Osteocyte (in vitro differentiated cells): ENCODE data around the gene MYOF. TPM values are rescaled to one million over a fixed set of nuclear protein-coding genes. Genes with fewer than 3 reads are reported as not detected.

Experiments
- DNase-seq: peaks from one replicate; pipeline ENCODE4 v3.0.0; 2021; ENCODE audit warnings: mixed read lengths; ENCODE audit not compliant: unreplicated experiment; ENCODE audit errors: extremely low spot score
- H3K27ac Mint-ChIP-seq: one replicate; pipeline ENCODE4 v1.8.0; 2021; ENCODE audit warnings: mild to moderate bottlenecking, mixed read lengths; ENCODE audit not compliant: unreplicated experiment
- H3K27me3 Mint-ChIP-seq: one replicate; pipeline ENCODE4 v1.8.0; 2021; ENCODE audit warnings: mixed read lengths; ENCODE audit not compliant: unreplicated experiment
- H3K36me3 Mint-ChIP-seq: one replicate; pipeline ENCODE4 v1.8.0; 2021; ENCODE audit warnings: mixed read lengths; ENCODE audit not compliant: unreplicated experiment
- H3K4me1 Mint-ChIP-seq: one replicate; pipeline ENCODE4 v1.8.0; 2021; ENCODE audit warnings: mixed read lengths; ENCODE audit not compliant: unreplicated experiment
- H3K4me3 Mint-ChIP-seq: one replicate; pipeline ENCODE4 v1.8.0; 2021; ENCODE audit warnings: mild to moderate bottlenecking, moderate library complexity, mixed read lengths; ENCODE audit not compliant: unreplicated experiment
- H3K9me3 Mint-ChIP-seq: one replicate; pipeline ENCODE4 v1.8.0; 2021; ENCODE audit warnings: mixed read lengths; ENCODE audit not compliant: unreplicated experiment
- total RNA-seq: library from RNA; stranded (reverse); gene quantifications from 2 replicates; pipeline ENCODE4 v1.2.1, GENCODE V29; 2021
- TF ChIP-seq, protein P1 (sequence below): fragments of 200-600 bp; sonication (generic); IDR thresholded peaks from 2 replicates; pipeline ENCODE4 v1.5.0; 2021; ENCODE audit warnings: antibody characterized with exemption, mild to moderate bottlenecking, moderate library complexity

Gene MYOF
- total RNA-seq, 1 donor from 2014 or later: 470 TPM

DNA sequence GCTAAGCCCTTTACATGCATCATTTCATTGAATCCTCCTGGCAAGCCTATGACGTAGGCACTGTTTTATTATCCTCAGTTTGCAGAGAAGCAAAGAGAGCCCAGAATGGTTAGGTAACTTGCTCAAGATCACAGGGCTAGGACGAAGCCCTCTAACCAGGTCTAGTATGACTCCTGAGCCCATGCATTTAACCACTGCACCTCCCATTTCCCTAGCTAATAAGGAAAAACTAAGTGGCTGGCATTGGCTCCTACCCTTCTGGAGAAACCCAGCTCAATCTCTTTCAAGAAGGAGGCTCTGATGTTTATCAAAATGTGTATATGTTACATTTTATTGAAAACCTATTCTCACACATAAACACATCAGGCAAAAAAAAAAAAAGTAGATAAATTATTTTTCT lies 19.8 kb downstream of the MYOF start:
- Mint-ChIP-seq H3K36me3 (peaks cover 17% of the 10 kb centered on the region), H3K4me3 (no peak overlapping the region), H3K27me3 (no peaks in the 10 kb centered on the region)

DNA sequence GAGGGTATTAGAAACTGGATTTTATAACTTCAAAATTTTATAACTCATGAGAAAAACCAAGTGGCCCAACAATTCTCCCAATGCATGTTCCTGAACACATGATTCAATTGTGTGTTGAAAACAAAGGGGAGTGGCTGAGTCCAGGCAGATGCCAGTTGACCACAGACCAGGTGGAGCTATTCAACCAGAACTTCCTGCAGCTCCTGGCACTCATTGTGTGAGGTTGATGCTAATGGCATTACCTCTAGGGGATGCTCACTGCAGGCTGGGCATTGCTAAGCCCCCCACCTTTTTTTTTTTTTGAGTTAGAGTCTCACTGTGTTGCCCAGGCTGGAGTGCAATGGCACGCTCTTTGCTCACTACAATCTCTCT lies 20.3 kb downstream of the MYOF start:
- TF ChIP-seq, protein P1, sequence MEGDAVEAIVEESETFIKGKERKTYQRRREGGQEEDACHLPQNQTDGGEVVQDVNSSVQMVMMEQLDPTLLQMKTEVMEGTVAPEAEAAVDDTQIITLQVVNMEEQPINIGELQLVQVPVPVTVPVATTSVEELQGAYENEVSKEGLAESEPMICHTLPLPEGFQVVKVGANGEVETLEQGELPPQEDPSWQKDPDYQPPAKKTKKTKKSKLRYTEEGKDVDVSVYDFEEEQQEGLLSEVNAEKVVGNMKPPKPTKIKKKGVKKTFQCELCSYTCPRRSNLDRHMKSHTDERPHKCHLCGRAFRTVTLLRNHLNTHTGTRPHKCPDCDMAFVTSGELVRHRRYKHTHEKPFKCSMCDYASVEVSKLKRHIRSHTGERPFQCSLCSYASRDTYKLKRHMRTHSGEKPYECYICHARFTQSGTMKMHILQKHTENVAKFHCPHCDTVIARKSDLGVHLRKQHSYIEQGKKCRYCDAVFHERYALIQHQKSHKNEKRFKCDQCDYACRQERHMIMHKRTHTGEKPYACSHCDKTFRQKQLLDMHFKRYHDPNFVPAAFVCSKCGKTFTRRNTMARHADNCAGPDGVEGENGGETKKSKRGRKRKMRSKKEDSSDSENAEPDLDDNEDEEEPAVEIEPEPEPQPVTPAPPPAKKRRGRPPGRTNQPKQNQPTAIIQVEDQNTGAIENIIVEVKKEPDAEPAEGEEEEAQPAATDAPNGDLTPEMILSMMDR: no peak
- Mint-ChIP-seq H3K36me3 (peaks cover 21% of the 10 kb centered on the region), H3K4me3 (no peak overlapping the region), H3K27ac (peak overlapping the region; percentile 99), H3K4me1 (peaks cover 95% of the 10 kb centered on the region), H3K9me3 (no peaks in the 10 kb centered on the region), H3K27me3 (no peaks in the 10 kb centered on the region)
- DNase-seq: no peak

More for the DNA sequence above, 19.8 kb downstream of the MYOF start:
- Mint-ChIP-seq H3K4me1 (peaks cover 91% of the 10 kb centered on the region), H3K9me3 (no peaks in the 10 kb centered on the region), H3K27ac (peak overlapping the region; percentile 99)
- TF ChIP-seq, protein P1: no peak
- DNase-seq: no peak

DNA sequence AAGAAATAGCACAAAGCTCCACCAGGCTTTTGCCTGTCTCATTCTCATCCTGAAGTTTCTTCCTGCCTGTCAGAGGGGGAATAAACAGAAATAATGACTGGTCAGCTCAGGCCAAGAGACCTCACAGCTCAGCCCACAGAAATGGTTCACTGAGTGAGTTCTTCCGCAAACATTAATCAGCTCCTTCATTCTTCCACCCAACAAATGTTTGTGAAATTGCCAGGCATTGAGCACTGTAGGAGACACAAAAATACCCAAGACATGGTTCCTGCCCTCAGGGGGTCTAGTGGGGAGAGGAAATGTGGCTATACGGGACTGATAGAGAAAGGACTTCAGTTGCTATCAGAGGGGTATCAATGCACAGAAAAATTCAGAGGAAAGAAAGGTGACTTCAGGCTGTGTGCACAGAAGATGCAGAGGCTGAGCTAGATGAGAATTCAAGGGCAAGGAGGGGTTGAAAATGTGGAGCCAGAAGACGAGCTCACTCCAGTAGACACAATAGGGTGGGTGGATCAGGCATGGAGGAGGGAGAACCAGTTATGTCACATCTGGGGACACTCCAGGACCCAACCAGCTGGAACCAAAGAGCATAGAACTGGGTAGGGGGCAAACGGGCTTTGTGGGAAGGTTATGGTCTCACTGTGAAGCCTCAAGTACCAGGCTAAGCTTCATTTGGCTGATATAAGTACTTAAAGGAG lies 20.9 kb downstream of the MYOF start:
- H3K27me3 Mint-ChIP-seq: no peaks in the 10 kb centered on the region
- TF ChIP-seq, protein P1: no peak
- peaks cover 22% of the 10 kb centered on the region for H3K36me3 Mint-ChIP-seq
- peak overlapping the region; percentile 14 for H3K4me3 Mint-ChIP-seq
- no peak for DNase-seq
- no peaks in the 10 kb centered on the region for H3K9me3 Mint-ChIP-seq
- peaks cover 95% of the 10 kb centered on the region for H3K4me1 Mint-ChIP-seq
- peak overlapping the region; percentile 99 for H3K27ac Mint-ChIP-seq

DNA sequence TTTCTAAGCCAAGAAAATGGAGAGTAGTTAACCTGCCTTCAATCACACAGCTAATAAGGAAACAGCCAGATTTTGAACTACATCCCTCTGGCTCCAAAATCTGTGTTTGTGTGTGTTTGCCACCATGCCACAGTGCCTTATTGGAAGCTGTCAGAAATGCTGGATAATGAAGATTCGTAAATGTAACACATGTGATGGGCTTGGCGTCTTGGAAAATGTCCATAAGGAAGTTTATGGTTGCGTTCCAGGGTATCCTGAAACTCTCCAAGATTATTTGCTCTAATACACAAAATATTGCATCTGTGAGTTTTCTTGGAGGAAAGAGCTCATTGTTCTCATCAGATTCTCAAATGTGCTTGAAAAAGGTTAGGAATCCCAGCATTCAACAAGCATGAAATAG lies 22.7 kb downstream of the MYOF start:
- Mint-ChIP-seq H3K36me3 (peaks cover 31% of the 10 kb centered on the region), H3K4me3 (no peak overlapping the region), H3K4me1 (peaks cover 86% of the 10 kb centered on the region), H3K9me3 (no peaks in the 10 kb centered on the region), H3K27me3 (no peaks in the 10 kb centered on the region), H3K27ac (peak overlapping the region; percentile 99)
- DNase-seq: no peak
- TF ChIP-seq, protein P1: no peak

DNA sequence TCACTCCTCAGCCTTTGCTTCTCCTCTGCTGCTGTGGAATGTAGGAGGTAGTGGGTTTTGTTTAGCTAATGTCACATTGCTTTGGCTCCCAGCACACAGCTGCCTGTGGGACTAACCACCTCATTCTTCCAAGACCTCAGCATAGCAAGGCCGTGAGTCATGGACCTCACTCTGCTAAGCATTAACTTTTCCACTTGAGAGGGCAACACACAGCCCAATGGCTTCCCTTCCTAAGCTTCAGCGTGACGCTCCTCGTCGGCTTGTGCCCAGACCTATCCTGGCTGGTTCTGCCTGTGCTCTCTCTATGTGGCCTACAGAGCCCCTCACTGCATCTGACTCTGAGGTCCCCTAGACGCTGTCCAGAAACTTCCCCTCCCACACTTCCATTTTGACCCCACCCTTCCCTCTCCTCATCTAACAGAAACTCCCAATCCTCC lies 23.3 kb downstream of the MYOF start:
- Mint-ChIP-seq H3K9me3 (no peaks in the 10 kb centered on the region), H3K4me1 (peaks cover 83% of the 10 kb centered on the region), H3K36me3 (peaks cover 35% of the 10 kb centered on the region), H3K27me3 (no peaks in the 10 kb centered on the region), H3K27ac (peak overlapping the region; percentile 99), H3K4me3 (peak overlapping the region; percentile 34)
- DNase-seq: peak; percentile 96
- TF ChIP-seq, protein P1: no peak
